GM18498 (cell line): ENCODE results near the gene DNAL4.

ENCODE experiments used
- ATAC-seq: cut with Tn5 transposase; IDR thresholded peaks from one replicate; pipeline ENCODE4 v1.9.1; 2021; ENCODE audit warnings: mild to moderate bottlenecking, moderate library complexity; ENCODE audit not compliant: unreplicated experiment

Gene DNAL4

DNA sequence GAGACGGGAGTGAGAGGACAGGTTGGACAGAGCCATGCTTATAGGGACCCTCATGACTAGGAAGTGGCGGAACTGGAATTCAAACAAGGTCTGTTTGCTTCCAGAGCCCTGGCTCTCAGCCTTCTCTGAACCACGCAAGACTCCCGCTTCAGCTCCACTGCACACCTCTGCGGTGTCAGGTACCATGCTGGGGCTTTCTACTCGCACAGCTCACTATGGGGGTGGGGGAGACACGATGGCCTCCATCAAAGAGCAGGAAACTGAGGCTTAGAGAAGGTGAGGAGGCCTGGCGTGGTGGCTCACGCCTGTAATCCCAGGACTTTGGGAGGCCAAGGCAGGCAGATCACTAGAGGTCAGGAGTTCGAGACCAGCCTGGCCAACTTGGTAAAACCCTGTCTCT lies 52.4 kb downstream of the DNAL4 start:
- ATAC-seq: no peak

DNA sequence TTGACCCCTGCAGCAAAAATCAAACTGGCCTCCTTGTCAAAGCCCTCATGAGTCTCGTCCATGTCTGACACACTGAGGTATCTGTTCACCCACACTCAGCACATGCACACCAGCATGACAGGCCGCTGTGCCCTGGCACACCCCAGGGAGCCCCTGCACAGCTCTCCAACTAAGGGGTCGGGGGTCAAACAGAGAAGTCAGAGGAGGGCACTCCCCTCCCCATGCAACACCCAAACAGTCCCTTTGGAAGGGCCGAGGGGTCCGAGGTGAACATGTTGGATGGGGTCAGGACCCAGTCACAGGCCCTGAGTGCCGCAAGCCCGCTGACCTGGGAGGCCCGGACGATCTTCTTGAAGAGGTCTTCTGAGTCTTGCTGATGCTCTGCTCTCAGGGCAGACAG lies 52.8 kb downstream of the DNAL4 start:
- no peak for ATAC-seq

DNA sequence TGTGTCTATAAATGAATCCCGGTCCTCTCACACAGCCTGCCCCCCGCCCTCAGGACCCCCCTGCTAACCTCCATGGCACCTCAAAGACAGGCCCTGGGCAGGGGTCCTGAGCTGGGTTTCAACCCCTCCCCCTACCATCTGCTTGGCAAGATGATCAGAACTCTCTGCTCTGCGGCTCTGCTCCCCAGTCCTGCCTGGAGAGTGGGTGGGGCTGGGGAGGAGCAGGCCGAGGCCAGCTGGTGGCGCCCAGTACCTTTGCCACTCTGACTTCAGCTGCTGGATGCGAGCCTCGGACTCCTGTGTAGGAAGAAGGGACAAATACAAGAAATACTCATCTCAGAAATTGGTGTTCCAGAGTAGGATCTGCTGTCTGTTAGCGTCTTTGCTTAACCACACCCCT lies 53.2 kb downstream of the DNAL4 start:
- ATAC-seq: no peak

DNA sequence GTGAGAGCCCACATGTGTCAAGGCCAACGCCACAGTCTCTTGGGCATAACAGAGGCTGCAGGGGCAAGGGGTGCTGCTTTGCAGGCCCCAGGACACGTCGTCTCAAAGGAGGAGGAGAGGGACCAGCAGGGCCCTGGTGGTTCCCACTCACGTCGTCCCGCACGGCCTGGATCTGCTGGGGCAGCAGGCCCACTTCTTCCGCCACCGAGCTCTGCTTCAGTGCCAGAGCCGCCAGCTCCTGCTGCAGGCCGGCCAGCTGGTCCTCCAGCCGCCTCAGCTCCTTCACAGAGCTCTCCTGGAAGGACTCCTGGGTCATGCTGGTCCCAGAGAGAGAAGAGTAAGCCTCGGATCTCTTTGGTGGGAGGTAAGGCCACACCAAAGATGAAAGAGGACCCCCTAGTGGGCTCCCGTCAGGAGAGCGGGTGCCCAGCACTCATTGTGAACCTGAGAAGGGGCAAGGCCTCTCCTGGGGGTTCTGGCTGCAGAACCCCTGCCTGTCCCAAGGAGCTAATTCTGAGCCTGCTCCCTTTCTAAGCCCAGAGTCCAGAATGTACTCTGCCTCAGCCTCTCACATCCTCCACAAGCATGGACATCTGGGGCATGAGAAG lies 53.7 kb downstream of the DNAL4 start:
- no peak for ATAC-seq

DNA sequence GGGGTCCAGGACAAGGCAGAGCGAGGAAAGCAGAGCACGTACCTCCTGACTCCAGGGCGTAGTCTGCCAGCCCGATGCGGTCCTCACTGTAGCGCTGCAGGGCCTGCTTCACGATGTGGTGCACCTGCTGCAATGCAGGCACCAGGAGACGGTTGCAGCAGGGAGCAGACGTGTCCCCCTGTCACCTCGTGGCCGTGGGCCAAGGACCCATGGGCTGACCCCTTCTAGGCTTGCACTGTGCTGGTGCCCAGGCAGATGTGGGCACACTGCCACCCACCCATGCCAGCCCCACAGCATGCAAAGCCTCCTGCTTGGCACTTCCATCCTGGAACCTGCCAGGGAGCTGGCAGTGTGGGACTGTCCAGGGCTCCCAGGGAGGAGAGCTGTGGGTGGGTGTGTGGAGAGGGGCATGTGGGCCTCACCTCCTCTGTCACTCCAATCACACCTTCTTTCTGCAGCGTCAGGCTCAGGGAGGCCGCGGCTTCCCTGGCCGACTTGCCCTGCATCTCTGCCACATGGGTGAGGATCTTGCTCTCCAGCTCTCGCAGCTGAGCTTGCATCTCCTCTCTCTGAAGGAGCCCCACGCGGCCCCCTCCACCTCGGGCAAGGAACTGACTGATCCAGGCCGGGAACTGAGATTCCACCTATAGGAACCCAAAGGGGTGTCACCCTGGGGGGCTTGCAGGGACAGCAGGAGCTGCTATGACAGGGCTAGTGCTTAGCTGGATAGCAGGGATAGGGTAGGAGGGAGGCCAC lies 54.5 kb downstream of the DNAL4 start:
- no peak for ATAC-seq

DNA sequence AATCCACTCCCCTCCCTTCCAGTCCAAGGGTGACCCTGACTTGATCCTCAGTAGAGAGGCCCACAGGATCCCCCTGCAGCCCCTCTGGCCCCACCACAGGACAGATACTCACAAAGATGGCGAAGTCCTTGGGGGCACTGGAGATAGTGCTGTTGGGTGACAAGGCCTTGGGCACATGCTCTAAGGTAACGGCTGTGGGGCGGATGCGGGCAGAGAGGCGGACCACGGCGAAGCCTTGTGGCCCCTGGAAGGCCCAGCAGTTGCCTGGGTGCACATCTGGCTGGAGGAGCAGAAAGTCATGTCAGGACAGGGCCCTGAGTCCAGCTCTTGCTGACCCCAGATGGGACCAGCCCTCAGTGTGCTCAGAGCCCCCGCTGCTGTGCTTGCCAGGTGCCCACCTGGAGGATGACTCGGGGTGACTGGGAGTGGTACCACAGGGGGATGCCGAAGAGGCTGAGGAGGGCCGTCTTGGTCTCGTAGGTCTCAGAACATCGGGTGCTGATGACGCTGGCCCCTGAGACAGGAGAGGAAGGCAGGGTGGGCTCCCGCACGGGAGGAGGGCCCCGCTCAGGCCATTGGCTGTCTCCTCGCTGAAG lies 55.4 kb downstream of the DNAL4 start:
- no peak for ATAC-seq

DNA sequence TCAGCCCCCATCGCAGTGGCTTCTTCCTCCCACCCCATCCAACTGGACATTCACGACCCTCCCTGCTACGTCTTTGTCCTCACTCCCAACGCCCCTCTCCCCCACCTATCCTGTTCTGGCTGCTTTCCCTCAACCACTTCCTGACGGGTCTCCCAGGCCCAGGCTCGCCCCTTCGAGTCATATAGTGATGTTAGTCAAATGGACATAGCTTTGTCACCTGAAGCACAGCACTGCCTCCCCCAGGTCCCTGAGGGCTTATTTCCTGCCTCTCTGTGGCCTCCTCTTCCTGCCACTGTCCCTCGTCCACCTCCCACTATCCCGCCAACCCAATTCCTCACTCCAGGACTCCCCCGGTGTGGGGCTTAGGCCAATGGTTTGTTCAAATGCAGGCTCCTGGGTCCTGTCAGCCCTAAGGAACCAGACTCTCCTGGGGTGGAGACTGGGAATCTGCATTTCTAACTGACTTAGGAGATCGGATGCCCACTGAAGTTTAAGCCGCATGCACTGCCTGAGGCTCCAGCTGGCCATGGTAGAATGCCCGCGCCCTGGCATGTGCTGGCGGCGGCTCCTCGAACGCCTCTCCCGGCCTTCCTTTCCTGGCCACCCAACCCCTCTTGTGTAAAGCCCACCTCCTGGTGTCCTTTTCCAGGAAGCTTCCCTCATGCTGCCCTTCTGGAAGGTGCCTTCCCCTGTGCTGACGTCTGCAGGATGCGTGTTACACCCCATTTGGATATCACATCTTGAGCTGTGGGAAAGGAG lies 56.5 kb downstream of the DNAL4 start:
- ATAC-seq: no peak

DNA sequence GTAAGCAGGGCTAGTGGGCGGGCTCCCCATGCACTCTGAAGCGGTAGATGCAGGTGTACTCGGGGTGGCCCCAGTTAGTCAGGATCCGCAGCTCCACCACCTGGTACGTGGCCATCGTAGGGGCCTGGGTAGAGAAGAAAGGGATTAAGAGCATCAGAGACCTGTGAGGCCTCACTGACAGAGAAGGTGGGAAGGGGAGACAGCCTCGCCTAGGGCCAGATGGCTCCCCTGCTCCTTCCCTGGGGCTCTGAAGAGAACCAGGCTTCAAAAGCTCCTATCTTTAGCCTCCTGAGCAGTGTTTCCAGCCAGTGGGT lies 57.7 kb downstream of the DNAL4 start:
- no peak for ATAC-seq

DNA sequence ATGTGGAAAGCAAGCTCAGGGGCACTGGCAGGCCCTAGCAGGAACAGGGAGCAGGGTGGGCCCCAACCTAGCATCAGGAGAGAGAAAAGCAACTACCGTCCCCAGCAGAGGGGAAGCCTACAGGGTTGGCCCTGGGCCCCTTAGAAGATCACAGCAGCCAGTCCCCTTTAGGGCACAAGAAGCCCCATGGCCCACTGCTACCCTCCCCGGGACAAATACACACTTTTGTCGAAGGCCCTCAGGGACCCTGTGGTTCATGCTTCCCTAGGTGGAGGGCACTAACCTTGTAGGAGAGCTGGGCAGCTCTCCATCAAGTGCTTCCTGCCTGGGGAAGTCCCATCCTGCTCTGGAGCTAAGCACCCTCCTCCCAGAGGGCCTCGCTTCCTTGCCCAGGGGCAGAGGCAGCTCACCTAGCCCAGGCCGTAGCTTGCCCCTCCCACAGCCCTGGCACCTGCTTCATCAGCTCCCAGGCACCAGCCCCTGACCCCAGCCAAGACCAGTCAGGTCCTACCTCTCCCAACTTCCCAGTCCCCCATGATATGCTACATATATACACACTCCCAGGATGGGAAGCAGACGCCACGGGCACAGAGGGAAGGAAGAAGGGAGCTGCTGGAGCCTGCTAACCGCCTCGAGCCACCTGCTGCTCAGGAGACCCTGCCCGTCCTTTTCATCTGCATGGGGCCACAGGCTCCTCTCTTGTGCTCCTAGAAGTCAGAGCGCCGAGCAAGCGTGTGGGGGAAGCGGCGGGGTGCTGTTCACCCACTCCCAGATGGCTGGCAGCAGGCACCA lies 58.3 kb downstream of the DNAL4 start:
- ATAC-seq: no peak

DNA sequence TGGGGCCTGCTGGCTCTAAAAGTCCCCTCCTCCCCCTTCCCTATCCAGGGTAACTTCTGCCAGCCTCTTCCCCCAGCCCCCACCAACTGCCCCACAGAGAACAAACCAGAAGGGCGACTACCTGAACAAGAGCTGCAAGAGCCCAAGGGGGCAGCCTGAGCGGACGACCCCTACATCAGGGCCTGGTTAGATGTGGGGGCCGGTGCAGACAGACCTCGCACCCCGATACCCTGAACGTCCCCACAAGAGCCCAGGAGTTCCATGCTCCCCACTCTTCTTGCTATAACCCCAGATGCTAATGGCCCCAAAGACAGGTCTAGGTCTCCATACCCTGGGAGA lies 58.8 kb downstream of the DNAL4 start:
- no peak for ATAC-seq

DNA sequence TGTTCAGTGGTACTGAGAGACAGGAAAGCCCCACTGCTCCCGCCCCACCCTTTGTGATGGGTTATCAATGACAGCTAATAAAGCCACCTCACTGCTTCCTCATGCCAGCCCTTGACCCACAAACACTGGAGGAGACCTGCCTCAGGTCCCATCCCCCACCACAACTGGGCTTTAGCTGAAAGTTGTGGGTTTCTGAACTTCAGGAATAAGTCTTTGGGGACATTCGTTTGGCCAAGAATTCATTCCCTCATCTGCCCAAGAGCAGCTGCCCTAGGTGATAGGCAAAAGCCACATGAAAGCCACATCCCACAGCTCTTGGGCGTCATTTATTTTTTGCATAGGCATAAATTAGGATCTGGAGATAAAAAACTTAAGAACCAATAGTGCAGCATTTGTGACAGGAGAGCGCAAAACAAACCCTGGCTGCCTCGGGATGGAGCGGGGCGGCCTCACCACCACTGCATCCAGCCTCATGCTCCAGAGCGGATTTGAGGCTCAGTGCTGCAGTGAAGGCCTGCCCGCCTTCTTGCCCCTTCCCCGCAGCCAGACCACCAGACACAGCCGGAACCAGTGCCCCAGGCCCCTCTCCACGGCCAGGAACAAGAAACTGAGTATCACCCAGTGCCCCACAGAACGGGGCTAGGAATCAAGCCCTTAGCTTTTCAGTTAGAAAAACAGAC lies 59.4 kb downstream of the DNAL4 start:
- ATAC-seq: no peak

DNA sequence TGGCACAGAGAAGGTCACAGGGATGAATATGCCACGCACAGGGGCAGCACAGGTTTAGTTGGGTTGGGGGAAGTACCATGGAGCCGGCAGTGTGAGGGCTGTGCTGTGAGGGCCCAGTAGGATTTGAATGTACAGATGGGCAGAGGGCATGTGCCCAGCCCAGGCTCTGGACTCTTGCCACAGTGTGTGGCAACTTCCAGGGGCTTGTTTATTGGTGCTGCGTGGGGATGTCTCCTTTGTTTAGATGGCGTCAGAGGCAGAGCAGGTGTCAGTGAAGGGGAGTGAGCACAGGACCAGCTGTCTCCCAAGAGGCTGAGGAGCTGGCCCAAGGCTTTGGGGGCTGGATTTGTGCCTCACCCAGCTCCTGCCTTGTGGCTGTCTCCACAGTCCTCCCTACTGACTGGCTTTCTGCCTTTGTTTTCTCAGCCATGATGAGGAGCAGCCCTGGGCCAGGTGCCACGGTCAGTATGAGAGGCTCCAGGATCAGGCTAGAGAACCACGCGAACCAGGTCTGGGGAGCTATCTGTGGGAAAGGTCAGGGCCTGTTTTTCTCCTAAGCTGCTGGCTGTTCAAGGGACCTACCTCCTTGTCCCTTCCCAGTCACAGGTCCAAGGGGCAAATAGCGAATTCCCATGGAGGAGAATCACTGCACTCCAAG lies 60.1 kb downstream of the DNAL4 start:
- no peak for ATAC-seq

DNA sequence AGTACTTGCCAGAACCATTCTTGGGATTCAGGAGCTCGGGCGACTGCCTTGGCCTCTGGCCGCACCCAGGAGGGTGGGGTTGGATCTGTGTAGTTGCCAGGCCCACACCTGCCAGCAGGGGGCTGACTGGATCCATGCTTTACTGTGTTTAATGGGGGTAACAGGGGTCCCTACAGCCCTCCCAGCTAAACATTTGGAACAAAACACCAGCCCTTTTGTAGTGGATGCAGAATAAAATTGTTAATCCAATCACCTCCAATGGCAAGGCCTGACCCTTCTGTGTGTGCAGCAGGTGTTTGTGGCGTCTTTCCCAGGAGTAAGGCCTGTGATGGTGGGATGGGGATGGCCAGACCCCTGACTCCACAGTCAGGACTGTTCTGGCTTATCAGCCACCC lies 60.6 kb downstream of the DNAL4 start:
- ATAC-seq: no peak

DNA sequence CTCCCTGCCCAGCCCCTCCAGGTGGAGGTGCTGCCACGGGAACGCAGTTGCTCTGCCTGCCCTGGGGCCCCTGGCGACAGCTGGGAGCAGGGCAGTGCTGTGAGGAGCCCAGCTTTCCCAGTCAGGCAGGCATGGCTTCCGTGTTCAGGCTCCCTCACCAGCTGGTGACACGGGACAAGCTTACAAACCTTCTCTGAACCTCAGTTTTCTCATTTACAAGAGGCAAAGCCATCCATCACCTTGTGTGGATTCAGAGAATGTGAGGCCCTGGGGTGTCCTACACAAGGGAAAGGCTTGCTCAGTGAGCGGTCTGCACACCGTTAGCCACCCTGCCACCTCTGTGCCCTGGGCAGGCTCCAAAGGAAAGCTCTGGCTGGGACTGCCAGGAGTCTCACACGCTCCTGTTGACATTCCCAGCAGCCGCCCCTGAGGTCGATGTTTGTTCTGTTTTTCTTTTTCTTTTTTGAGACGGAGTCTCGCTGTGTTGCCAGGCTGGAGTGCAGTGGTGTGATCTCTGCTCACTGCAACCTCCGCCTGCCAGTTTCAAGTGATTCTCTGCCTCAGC lies 61.6 kb downstream of the DNAL4 start:
- no peak for ATAC-seq

DNA sequence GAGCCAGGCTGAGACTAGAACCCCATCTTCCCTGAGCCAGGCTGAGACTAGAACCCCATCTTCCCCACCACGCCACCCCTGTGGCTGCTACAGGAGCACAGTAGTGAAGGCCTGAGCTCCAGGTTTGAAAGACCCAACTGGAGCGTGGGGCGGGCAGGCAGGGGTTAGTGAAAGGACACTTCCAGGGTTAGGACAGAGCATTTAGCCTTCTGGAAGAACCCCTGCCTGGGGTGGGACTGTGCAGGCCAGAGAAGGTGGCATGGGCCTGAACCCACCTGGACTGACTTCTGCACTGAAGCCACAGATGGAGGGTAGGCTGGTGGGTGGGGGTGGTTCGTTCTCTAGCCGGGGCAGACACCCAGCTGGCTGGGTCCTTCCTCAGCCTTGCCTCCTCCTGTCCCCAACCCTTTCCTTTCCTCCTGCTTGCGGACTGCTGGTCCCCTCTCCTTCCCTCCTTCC lies 62.2 kb downstream of the DNAL4 start:
- no peak for ATAC-seq

DNA sequence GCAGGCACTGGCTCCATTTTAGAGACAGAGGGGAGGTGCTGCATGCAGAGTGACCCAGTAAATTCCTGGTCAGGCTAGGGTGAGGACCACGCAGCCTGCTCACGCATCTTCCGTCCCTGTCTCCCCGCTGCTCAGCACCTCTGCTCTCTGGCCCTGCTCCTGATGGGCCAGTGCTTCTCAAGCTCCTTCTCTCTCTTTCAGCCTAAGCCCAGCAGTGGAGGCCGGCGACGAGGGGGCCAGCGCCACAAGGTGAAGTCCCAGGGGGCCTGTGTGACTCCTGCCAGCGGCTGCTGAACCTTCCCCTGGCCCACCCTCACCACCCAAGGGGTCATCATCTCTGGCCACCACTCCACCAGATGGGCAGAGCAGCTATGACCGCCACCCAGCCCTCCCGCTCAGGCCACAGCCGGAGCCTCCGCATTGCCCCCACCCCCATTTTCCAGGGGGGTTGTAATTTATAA lies 63.5 kb downstream of the DNAL4 start:
- ATAC-seq: no peak

DNA sequence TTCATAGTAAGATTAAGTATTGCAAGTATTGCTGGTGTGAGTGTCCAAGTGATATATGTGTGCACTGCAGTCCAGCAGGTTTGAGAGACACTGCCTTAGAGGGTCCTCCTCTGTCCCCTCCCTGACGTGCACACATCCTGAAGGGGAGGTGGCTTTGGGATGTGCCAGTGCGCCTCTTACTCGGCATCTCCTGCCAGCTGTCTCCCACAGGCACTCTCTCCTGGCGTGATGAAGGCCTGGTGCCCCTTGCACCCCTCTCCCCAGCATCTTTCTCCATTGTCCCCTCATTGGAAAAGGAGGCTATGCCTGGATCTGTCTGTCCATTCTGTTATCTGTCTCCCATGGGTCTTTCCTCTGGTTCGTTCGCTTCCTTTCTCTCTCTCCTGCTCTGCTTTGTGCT lies 64.0 kb downstream of the DNAL4 start:
- ATAC-seq: no peak

DNA sequence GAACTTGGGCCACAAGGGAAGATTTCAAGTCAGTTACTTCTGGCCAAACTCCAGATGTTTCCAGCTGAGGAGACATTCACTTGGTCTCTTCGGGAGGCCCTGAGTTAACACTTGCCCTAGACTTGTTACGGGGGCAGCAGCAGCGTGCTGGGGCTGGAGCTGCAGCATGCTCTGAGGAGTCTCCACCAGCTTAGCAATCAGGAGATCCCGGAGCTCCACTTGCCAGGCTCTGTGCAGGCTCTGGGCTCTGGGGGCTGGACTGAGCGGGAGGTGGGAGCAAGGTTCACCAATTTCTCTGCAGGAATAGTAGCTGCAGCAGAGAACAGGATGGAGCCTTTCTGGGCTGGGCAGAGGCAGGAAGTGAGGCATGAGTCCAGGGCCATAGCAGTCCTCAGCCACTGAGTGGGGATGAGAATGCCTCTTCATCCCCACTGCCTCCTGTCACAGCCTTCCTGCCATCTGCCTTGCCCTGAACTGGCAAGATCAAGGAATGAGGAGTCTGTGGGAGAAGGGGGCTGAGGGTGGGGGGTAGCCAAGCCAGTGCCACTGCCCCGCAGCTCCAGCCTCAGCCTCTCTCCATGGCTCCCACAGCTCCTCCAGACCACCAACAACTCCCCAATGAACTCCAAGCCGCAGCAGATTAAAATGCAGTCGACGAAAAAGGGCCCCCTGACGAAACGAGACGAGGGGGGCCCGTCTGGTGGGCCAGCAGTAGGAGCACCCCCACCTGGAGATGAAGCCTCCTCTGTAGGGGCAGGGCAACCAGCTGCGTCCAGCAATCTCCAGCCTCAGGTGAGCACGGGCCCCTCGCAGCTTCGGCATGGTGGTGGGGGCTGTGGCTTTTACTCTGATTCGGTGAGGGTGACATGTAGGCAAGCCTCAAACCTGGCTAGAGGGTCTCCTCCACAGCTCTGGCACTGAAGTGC lies 64.8 kb downstream of the DNAL4 start:
- ATAC-seq: no peak
